GM19351 (cell line): Measurements from ENCODE around the gene GABRA5.
"Not testable (repeated sequence)": the region's sequence is repeated elsewhere in the genome, so short reads cannot be mapped to it uniquely, and the experiment has no call there.

Experiments
- ATAC-seq: cut with Tn5 transposase; IDR thresholded peaks from one replicate; pipeline ENCODE4 v1.9.1; 2021; ENCODE audit warnings: mild to moderate bottlenecking, moderate library complexity; ENCODE audit not compliant: unreplicated experiment

The GABRA5 gene

GRCh38 chr15:26875476-26875850, 8.6 kb downstream of the GABRA5 start:
- no peak for ATAC-seq

DNA sequence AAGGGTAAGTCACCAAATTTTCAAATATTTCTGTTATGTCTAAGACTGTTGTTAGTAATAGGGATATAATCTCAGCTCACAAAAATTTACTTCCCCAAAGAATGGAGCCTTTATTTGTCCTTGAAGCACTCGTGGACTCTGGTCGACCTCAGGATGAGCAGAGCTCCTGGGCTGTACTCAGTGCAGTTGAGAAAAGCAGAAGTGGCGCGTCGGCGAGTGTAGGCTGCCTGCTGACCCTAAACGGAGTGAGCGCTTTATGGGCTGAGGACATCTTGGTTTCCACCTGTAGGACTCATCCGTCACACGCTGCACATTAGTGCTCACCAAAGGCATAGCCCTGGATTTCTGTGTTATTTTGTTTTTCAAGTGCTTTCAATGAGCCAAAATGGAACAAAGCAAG, 11.0 kb downstream of the GABRA5 start:
- ATAC-seq, result no peak

- no peak for ATAC-seq
These were observed 12.8 kb downstream of the GABRA5 start for GRCh38 chr15:26879706-26880105.

DNA sequence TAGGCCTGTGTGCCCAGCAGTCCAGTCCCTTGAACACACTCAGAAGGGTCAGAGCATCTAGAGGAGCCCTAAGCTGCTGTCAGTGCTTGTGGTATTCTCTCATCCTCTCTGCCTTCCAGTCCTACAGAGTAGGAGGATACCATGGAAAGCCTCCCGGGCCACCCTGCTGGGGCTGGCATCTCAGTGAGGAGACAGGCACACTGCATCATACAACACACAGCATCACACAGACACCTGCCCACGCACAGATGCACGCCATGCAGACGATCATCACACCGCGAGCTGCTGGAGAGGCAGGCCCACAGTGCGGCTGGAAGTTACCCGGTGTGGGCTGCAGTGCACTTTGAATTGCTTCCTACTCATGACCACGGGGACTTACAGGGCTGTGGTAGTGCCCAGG, 15.2 kb downstream of the GABRA5 start:
- no peak for ATAC-seq

DNA sequence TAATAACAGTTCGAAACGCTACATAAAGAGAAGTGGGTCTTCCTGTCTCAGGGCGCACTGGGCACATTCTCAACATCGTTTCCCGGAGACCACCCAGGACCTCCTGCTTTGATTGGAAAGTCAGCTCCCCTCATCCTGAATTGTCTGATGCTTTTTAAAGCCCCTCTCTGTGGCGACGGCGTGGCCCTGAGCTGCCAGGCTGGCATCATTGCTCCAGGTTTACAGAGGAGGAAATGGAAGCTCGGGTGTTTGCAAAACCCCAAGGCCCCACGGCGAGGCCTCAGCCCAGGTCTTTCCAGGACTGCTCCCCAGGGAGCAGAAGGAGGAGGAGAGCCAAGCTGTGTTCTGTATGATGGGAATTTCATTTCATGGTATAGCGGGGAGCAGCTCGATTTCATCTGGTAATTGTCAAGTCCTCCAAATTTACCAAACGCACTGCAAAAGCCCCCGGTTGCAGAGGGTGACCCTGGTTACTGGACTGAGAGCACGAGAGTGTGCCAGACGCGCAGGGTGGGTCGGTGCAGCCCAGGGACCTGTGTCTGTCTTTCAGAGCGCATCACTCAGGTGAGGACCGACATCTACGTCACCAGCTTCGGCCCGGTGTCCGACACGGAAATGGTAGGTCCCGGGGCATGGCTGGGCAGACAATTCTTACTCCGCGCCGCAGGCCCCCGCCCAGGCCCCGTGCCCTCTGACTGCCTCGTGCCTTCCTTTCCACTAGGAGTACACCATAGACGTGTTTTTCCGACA, 15.9 kb downstream of the GABRA5 start:
- ATAC-seq, result no peak

GRCh38 chr15:26883466-26883865, 16.6 kb downstream of the GABRA5 start:
- ATAC-seq, result no peak

- no peak for ATAC-seq
These were observed 19.7 kb downstream of the GABRA5 start for GRCh38 chr15:26886566-26886965.

GRCh38 chr15:26887926-26888666, 21.2 kb downstream of the GABRA5 start:
- no peak for ATAC-seq

GRCh38 chr15:26888761-26889160, 21.9 kb downstream of the GABRA5 start:
- no peak for ATAC-seq

DNA sequence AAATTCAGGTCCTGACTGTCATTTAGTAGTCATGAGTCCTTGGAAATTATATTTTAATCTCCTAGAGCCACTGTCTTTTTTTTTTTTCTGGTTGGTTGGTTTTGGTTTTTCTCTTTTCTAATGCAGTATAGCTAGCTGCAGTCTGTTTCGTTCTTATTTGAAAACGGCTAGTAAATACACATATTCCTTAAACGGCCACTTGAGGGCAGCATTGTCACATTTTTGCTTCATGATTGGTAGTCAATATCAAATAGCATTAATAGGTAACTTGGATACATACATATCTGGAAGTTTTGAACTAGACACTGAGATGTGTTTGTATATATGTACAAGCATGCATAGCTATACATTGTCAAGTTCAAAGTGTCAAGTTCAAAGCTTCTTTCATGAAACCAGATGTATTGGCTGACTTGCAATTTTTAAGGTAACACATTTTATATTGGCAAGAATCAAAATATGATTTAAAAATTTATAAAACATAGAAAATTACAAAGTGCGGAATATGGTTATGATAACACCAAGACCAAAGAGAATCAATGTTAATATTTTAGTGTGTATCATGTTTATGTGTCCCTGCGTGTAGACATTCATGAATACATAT, 22.5 kb downstream of the GABRA5 start:
- ATAC-seq, result no peak

GRCh38 chr15:26890451-26890850, 23.6 kb downstream of the GABRA5 start:
- ATAC-seq, result no peak

DNA sequence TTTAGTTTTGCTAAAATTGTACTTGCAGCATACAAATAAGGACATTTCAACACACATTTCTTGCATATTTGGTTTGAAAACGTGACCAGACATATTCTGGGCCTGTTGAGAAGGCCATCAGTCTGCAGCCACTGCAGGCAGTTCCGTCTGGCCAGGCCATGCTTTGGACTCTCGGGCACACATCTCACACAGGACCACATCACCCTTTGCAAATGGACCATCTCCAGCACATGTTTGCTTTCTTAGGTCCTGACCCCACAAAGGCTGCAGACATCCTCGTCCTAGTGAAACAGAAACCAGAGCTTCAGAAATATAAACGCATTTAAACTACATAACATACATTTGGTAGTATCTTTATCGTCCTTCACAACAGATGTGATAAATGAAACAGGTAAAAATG, 24.1 kb downstream of the GABRA5 start:
- ATAC-seq, result no peak

- ATAC-seq, result peak; percentile 70
These were observed 24.8 kb downstream of the GABRA5 start for GRCh38 chr15:26891448-26892181.

DNA sequence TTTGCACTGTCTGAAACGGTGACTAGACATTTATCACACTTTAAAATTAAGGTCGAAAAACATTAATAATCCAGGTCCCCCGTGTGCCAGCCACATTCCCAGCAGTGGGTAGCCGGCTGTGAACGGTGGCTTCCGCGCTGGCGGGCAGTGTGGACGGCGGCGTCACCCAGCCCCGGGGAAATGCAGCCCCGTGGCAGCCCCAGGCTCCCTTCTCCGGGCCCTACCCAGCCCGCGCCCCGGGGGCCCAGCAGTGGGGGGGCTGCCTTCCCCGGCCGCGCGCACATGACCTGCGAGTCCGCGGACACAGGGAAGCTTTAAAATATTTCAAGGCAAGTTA, 25.3 kb downstream of the GABRA5 start:
- ATAC-seq, result no peak

DNA sequence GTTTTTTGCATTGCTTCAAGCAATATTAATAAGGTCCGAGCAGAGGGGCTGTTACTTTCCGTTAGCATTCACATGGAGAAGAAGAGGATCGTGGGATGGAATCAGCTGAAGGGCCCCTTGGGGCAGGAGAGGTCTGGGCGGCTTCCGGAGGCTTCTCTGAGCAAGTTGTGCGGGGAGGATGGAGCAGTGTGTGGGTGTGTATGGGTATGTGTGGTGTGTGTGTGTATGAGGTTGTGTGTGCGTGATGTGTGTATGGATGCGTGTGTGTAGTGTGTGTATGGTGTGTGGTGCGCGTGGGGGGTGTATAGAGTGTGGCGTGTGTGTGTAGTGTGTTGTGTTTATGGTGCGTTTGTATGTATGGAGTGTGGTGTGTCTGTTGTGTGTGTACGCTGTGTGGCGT, 25.8 kb downstream of the GABRA5 start:
- ATAC-seq, result no peak

GRCh38 chr15:26893351-26894065, 26.6 kb downstream of the GABRA5 start:
- ATAC-seq, result no peak

- no peak for ATAC-seq
These were observed 27.3 kb downstream of the GABRA5 start for GRCh38 chr15:26894181-26894580.

DNA sequence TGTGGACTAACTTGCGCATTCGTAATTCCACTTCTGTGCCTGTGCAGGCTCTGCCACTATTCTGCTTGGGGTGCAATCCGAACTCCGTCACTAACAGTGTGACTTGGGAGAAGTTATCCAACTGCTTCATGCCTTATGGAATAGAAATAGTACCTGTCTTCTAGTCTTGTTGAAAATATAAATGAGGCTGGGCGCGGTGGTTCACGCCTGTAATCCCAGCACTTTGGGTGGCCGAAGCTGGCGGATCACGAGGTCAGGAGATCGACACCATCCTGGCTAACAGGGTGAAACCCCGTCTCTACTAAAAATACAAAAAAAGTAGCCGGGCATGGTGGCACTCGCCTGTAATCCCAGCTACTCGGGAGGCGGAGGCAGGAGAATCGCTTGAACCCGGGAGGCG, 28.5 kb downstream of the GABRA5 start:
- ATAC-seq, result not testable (repeated sequence)

DNA sequence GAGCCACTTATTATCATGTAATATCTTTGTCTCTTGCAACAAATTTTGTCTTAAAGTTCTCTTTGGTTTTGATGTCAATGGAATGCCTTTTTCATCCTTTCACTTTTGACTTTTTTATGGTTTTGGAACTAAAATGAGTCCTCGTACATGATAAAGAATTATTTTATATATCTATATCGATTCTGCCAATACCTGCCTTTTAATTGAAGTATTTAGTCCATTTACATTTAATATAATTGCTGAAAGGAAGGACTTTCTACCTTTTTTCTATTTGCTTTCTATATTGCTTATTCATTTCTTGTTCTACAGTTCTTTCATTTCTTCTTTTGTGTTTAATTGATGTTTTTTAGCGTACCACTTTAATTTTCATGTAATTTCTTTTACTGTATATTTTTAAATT, 32.8 kb downstream of the GABRA5 start:
- ATAC-seq, result no peak

GRCh38 chr15:26901041-26901440, 34.2 kb downstream of the GABRA5 start:
- ATAC-seq, result no peak

DNA sequence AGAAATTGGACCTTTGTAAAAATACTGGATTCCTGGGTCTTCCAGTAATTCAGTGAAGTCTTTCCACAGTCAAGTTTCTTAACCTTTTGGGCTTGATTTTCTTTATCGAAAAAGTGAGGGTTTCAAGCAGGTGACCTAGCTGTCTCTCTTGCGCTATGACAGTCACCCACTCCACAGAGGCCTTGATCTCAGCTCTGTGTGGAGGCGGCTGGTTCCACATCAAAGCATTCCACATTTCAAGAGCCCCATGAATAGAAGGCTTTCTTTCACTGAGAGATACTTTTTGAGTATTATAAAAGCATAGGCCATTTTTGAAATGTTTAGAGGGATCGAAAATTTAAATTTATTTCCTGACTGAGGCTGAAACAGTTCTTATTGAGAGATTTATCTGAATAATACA, 43.9 kb downstream of the GABRA5 start:
- no peak for ATAC-seq
